SU-DHL-6 (cell line): ENCODE data around the gene MRPL1.

ENCODE experiments used
- H2AFZ ChIP-seq: fragments of 200-600 bp; sonication (generic); 2 replicates; pipeline ENCODE4 v1.6.1; 2014; ENCODE audit warnings: low read depth, mild to moderate bottlenecking, moderate library complexity, mixed read lengths, antibody characterized with exemption, low read length; ENCODE audit not compliant: severe bottlenecking
- H3F3A ChIP-seq: fragments of 200-600 bp; shearing (Covaris generic); 2 replicates; pipeline ENCODE4 v1.6.0; 2016; ENCODE audit warnings: antibody characterized with exemption, mild to moderate bottlenecking; ENCODE audit not compliant: insufficient read depth
- H3K27ac ChIP-seq: fragments of 200-600 bp; sonication (generic); 2 replicates; pipeline ENCODE4 v1.5.1; 2016; ENCODE audit warnings: low read depth, mild to moderate bottlenecking, low read length, moderate library complexity, mixed read lengths
- H3K27me3 ChIP-seq: fragments of 200-600 bp; sonication (generic), shearing (Covaris generic); 2 replicates; pipeline ENCODE4 v1.6.0; 2014; ENCODE audit warnings: mild to moderate bottlenecking, low read length
- H3K36me3 ChIP-seq: fragments of 200-600 bp; sonication (generic); 2 replicates; pipeline ENCODE4 v1.6.1; 2014; ENCODE audit warnings: mild to moderate bottlenecking, low read length, mixed read lengths
- H3K4me2 ChIP-seq: fragments of 300-600, 200-600 bp; shearing (Covaris generic), sonication (generic); 2 replicates; pipeline ENCODE4 v1.6.0; 2014; ENCODE audit warnings: low read length, low read depth, mild to moderate bottlenecking; ENCODE audit not compliant: poor library complexity, severe bottlenecking
- H3K4me3 ChIP-seq: fragments of 200-600 bp; sonication (generic); 2 replicates; pipeline ENCODE4 v1.5.1; 2014; ENCODE audit warnings: antibody characterized with exemption, low read length, mild to moderate bottlenecking, mixed read lengths; ENCODE audit not compliant: insufficient read depth, poor library complexity, severe bottlenecking
- H3K79me2 ChIP-seq: fragments of 200-600 bp; sonication (generic); 2 replicates; pipeline ENCODE4 v1.6.1; 2014; ENCODE audit warnings: mild to moderate bottlenecking, low read length, moderate library complexity; ENCODE audit not compliant: insufficient read depth
- H3K9ac ChIP-seq: fragments of 200-600 bp; sonication (generic); 2 replicates; pipeline ENCODE4 v1.7.0; 2014; ENCODE audit warnings: mild to moderate bottlenecking, low read length
- H3K9me2 ChIP-seq: fragments of 200-600 bp; sonication (generic); replicated peaks from 2 replicates; pipeline ENCODE4 v1.6.1; 2014; ENCODE audit warnings: low read length; ENCODE audit not compliant: insufficient read depth
- H3K9me3 ChIP-seq: fragments of 200-600 bp; sonication (generic); 2 replicates; pipeline ENCODE4 v1.6.1; 2014; ENCODE audit warnings: low read length, mixed read lengths; ENCODE audit not compliant: insufficient read depth
- H4K20me1 ChIP-seq: fragments of 200-600 bp; sonication (generic); 2 replicates; pipeline ENCODE4 v1.6.1; 2014; ENCODE audit warnings: low read depth, mild to moderate bottlenecking, antibody characterized with exemption, low read length, moderate library complexity, mixed read lengths
- CTCF ChIP-seq: fragments of 200-600 bp; sonication (generic); IDR thresholded peaks from one replicate; pipeline ENCODE4 v1.5.1; 2017; ENCODE audit warnings: antibody characterized with exemption, mild to moderate bottlenecking, low read length, moderate library complexity; ENCODE audit not compliant: insufficient read depth, poor library complexity, severe bottlenecking
- EZH2phosphoT487 ChIP-seq: fragments of 200-600 bp; sonication (generic), shearing (Covaris generic); conservative IDR thresholded peaks from 2 replicates; pipeline ENCODE4 v1.6.1; 2018; ENCODE audit warnings: mild to moderate bottlenecking, antibody characterized with exemption, low read length, moderate library complexity, mixed read lengths

MRPL1 gene

GRCh38 chr4:77852892-77853495 lies 9.6 kb upstream of the MRPL1 start:
- Histone ChIP-seq H3K36me3 (no peaks in the 10 kb centered on the region), H3K27me3 (no peaks in the 10 kb centered on the region), H3K4me3 (no peak overlapping the region), H3K4me2 (no peak overlapping the region), H3F3A (no peaks in the 10 kb centered on the region), H4K20me1 (no peaks in the 10 kb centered on the region), H3K27ac (no peak overlapping the region), H3K79me2 (no peaks in the 10 kb centered on the region), H3K9ac (no peak overlapping the region), H3K9me3 (no peaks in the 10 kb centered on the region), H3K9me2 (no peaks in the 10 kb centered on the region), H2AFZ (peak overlapping the region; percentile 14)
- TF ChIP-seq CTCF = no peak

- Histone ChIP-seq H3K27me3 (no peaks in the 10 kb centered on the region), H3K9ac (no peak overlapping the region), H3F3A (no peaks in the 10 kb centered on the region), H2AFZ (no peak overlapping the region), H3K4me3 (no peak overlapping the region), H3K27ac (no peak overlapping the region), H3K36me3 (no peaks in the 10 kb centered on the region), H3K9me3 (no peaks in the 10 kb centered on the region), H3K9me2 (no peaks in the 10 kb centered on the region), H3K4me2 (no peak overlapping the region), H4K20me1 (no peaks in the 10 kb centered on the region), H3K79me2 (no peaks in the 10 kb centered on the region)
- TF ChIP-seq EZH2phosphoT487 (no peak), CTCF (no peak)
Measured at GRCh38 chr4:77854431-77855111, 8.1 kb upstream of the MRPL1 start.

- Histone ChIP-seq H3K79me2 (no peaks in the 10 kb centered on the region), H3K36me3 (no peaks in the 10 kb centered on the region), H3K27ac (no peak overlapping the region), H3K9me3 (no peaks in the 10 kb centered on the region), H3K4me2 (no peak overlapping the region), H3F3A (0 out of 2 replicates have a peak, but pooled peaks cover 2% of the 10 kb centered on the region), H3K9ac (no peak overlapping the region), H3K27me3 (no peaks in the 10 kb centered on the region), H2AFZ (no peak overlapping the region), H3K4me3 (no peak overlapping the region), H4K20me1 (no peaks in the 10 kb centered on the region), H3K9me2 (no peaks in the 10 kb centered on the region)
- TF ChIP-seq CTCF (no peak), EZH2phosphoT487 (no peak)
Measured at GRCh38 chr4:77856152-77856551, 6.5 kb upstream of the MRPL1 start.
